HG03103 (cell line): ENCODE results near the gene RGP1.
A peak's percentile ranks its signal among the peaks of the same experiment; 100 is the strongest.

Source experiments
- ATAC-seq: cut with Tn5 transposase; IDR thresholded peaks from one replicate; pipeline ENCODE4 v1.9.1; 2021; ENCODE audit warnings: low read depth; ENCODE audit not compliant: unreplicated experiment

Gene RGP1

GRCh38 chr9:35748858-35749514, at the start of gene RGP1, which contains the start of gene GBA2:
TSS of gene RGP1 (plus strand) at chr9:35749287. CDS start at chr9:35749756, 469 bp downstream.
TSS of gene GBA2 (minus strand) at chr9:35749228. CDS start at chr9:35748704, 524 bp downstream.
- peak; percentile 65 for ATAC-seq

GRCh38 chr9:35700031-35700430, 49.1 kb upstream of the RGP1 start:
- ATAC-seq = no peak

- no peak for ATAC-seq
Observed at GRCh38 chr9:35700942-35701341, 48.1 kb upstream of the RGP1 start.

GRCh38 chr9:35702696-35703095, 46.4 kb upstream of the RGP1 start:
- no peak for ATAC-seq

- no peak for ATAC-seq
Observed at GRCh38 chr9:35703906-35704672, 45.0 kb upstream of the RGP1 start.

GRCh38 chr9:35705372-35705771, 43.7 kb upstream of the RGP1 start:
- ATAC-seq = no peak

GRCh38 chr9:35705836-35706430, 43.2 kb upstream of the RGP1 start:
- no peak for ATAC-seq

GRCh38 chr9:35706951-35707350, 42.1 kb upstream of the RGP1 start:
- no peak for ATAC-seq

GRCh38 chr9:35708146-35708545, 40.9 kb upstream of the RGP1 start:
- no peak for ATAC-seq

- ATAC-seq = no peak
Observed at GRCh38 chr9:35710818-35711500, 38.1 kb upstream of the RGP1 start.

GRCh38 chr9:35711501-35712428, 37.3 kb upstream of the RGP1 start:
- no peak for ATAC-seq

GRCh38 chr9:35712762-35713400, 36.2 kb upstream of the RGP1 start:
- ATAC-seq = no peak

- no peak for ATAC-seq
Observed at GRCh38 chr9:35713578-35713977, 35.5 kb upstream of the RGP1 start.

- ATAC-seq = no peak
Observed at GRCh38 chr9:35714123-35714522, 35.0 kb upstream of the RGP1 start.

GRCh38 chr9:35714579-35715252, 34.4 kb upstream of the RGP1 start:
- no peak for ATAC-seq

GRCh38 chr9:35716230-35716629, 32.9 kb upstream of the RGP1 start:
- no peak for ATAC-seq

- ATAC-seq = no peak
Observed at GRCh38 chr9:35717132-35717870, 31.8 kb upstream of the RGP1 start.
